Measurements from ENCODE around the gene TBC1D16. TPM values are rescaled to one million over a fixed set of nuclear protein-coding genes. Genes with fewer than 3 reads are reported as not detected.

Gene TBC1D16
- total RNA-seq, 1 donor: 37.8 TPM

DNA sequence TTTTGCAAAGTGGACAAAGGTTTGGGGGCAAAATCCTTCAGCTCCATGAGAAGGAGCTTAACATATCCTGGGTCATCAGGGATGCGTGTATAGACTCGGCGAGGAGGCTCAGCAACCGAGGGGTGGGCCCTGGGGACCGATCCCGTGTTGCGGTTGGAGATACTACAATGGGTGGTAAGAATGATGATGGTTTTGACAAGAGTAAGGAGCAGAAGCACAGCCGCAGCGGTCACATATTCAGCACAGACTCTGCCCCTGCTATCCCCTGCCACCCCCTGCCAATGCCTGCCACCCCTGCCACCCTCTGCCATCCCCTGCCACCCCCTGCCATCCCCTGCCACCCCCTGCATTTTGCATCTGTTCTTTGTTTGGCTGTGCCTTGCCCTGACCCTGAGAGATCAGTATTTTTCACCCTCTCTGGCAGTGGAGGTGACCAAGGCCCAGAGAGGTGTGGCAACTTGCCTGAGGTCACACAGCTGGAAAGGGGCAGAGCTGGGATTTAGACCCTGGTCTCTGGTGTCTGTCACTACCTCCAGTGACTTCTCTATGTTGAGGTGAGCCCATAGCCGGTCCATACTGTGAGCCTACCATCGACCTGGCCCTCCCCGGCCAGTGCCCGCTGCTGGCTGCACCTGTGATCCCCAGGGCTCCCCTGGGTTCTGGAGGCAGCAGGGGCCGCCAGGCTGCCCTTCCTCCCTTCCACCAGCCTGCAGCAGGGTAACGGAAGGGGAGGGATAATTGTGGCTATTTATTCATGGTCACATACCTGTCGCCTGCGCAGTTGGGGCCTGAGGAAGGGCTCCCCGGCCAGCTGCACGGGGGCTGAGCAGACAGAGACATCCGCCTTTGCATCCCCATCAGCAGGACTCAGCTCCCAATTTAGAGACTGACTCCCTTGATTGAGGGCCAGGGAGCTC, 121.5 kb downstream of the TBC1D16 start:
- TF ChIP-seq, protein P1, sequence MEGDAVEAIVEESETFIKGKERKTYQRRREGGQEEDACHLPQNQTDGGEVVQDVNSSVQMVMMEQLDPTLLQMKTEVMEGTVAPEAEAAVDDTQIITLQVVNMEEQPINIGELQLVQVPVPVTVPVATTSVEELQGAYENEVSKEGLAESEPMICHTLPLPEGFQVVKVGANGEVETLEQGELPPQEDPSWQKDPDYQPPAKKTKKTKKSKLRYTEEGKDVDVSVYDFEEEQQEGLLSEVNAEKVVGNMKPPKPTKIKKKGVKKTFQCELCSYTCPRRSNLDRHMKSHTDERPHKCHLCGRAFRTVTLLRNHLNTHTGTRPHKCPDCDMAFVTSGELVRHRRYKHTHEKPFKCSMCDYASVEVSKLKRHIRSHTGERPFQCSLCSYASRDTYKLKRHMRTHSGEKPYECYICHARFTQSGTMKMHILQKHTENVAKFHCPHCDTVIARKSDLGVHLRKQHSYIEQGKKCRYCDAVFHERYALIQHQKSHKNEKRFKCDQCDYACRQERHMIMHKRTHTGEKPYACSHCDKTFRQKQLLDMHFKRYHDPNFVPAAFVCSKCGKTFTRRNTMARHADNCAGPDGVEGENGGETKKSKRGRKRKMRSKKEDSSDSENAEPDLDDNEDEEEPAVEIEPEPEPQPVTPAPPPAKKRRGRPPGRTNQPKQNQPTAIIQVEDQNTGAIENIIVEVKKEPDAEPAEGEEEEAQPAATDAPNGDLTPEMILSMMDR (IDR thresholded peaks at IDR 0.05; ENCODE audit: insufficient read depth, low read length): no peak
- no peak for DNase-seq (ENCODE audit: low read depth)
- H3K4me3 ChIP-seq (ENCODE audit: low read depth, low read length): no peak overlapping the region

DNA sequence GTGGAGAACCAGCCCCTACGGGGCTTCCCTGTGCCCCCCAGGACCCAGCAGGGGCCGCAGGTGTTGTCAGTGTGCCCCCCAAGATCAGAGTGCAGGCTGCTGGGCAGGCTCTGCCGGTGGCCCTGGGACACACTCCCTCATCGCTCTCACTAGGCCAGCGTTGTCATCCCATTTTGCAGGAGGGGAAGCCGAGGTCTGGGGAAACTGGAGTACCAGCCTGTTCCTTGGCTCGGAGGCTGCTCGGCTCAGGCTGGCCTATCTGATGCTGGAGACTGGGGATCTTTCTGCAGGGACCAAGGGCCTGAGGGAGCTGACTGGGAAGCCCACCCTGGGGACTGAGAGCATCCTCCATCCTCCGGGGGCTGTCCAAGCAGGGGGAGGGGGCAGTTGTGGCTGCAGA, 122.2 kb downstream of the TBC1D16 start:
- no peak for DNase-seq (ENCODE audit: low read depth)
- H3K4me3 ChIP-seq (ENCODE audit: low read depth, low read length): no peak overlapping the region
- TF ChIP-seq, protein P1 (IDR thresholded peaks at IDR 0.05; ENCODE audit: insufficient read depth, low read length): no peak

DNA sequence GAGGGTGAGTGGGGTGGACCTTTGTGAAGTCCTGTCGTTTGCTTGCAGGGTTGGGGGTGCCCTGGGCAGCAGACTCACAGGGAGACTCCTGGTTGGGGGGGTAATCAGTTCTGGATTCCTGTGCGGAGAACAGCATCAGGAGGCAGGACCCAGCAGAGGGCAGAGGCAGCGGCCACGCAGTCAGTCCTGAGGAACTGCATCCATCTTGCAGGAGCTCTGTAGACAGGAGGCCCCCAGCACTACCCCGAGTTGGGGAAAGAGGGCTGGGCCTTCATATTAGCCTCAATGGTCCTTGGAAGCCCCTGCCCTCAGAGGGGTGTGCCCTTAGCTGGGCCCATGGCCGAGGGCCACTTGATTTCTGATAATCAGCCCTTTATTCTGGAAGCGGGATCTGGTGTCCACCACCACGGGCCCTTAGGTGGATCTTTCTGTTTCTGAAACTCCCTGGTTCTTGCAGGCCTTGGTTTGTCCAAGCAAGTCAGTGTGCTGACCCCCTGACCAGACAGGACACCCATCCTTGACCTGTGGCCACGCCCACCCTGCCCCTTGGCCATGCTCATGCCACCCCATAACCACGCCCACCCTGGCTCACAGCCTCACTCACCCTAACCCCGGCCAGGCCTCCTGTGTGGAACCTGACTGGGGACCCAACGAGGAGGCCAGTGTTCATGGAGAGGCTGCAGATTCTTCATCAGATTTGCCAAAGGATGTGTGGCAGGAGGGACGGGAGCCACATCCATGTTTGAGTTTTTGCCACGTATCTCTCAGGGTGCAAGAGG, 122.9 kb downstream of the TBC1D16 start:
- no peak for DNase-seq (ENCODE audit: low read depth)
- no peak overlapping the region for H3K4me3 ChIP-seq (ENCODE audit: low read depth, low read length)
- TF ChIP-seq, protein P1 (IDR thresholded peaks at IDR 0.05; ENCODE audit: insufficient read depth, low read length): no peak

- DNase-seq (ENCODE audit: low read depth): no peak
- H3K4me3 ChIP-seq (ENCODE audit: low read depth, low read length): no peak overlapping the region
- TF ChIP-seq, protein P1 (IDR thresholded peaks at IDR 0.05; ENCODE audit: insufficient read depth, low read length): no peak
Observed at GRCh38 chr17:79911430-79912399, 124.0 kb downstream of the TBC1D16 start.

DNA sequence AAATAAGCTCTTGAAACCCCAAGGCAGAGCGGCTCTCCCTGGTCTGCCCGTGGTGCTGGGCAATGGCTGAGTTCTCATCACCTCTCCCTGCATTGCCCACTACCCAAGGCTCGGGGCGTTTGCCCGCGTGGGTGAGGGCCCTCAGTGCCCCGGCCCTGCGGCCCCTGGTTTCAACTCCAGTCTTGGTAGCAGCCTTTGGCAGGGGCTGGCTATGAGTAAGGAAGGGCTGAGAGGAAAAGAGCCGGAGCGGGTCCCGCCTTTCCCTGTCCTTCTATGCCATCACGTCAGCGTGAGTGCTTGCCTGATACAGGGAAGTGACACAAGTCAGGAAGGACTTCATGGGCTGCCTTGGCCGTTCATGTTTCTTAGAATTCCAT, 124.7 kb downstream of the TBC1D16 start:
- H3K4me3 ChIP-seq (ENCODE audit: low read depth, low read length): no peak overlapping the region
- no peak for DNase-seq (ENCODE audit: low read depth)
- TF ChIP-seq, protein P1 (IDR thresholded peaks at IDR 0.05; ENCODE audit: insufficient read depth, low read length): no peak

GRCh38 chr17:79909121-79909520, 126.6 kb downstream of the TBC1D16 start:
- TF ChIP-seq, protein P1 (IDR thresholded peaks at IDR 0.05; ENCODE audit: insufficient read depth, low read length): no peak
- no peak overlapping the region for H3K4me3 ChIP-seq (ENCODE audit: low read depth, low read length)
- DNase-seq (ENCODE audit: low read depth): no peak

All from fibroblast of the aortic adventitia (primary cell).